ENCODE results near the gene ATP2B1. TPM values are rescaled to one million over a fixed set of nuclear protein-coding genes. Genes with fewer than 3 reads are reported as not detected.

The ATP2B1 gene
- total RNA-seq, 1 donor from 2014 or later: 10.7 TPM

DNA sequence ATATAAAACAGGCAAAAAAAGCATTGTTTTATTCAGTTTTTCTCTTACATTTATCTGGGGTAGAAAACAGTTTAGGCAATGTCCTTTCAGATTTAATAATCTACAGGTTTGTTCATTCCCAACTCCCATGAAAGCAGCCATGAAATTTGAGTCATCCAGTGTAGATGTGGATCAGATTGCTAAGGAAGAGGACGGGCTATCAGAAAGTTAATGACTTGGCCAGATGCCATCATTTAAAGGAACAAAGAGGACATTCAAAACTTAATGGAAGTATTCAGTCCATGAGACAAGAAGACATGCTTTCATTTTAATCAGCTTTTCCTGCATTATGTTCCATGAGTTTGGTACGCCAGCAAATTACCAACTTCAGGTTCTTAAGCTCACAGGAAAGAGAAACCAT lies 151.7 kb downstream of the ATP2B1 start:
- H3K27ac ChIP-seq (replicated peaks): no peak overlapping the region
- H3K4me1 ChIP-seq: no peaks in the 10 kb centered on the region
- H3K27me3 ChIP-seq (ENCODE audit: low read depth): no peaks in the 10 kb centered on the region
- no peak overlapping the region for H3K4me3 ChIP-seq
- H3K36me3 ChIP-seq: no peaks in the 10 kb centered on the region
- TF ChIP-seq, protein P1, sequence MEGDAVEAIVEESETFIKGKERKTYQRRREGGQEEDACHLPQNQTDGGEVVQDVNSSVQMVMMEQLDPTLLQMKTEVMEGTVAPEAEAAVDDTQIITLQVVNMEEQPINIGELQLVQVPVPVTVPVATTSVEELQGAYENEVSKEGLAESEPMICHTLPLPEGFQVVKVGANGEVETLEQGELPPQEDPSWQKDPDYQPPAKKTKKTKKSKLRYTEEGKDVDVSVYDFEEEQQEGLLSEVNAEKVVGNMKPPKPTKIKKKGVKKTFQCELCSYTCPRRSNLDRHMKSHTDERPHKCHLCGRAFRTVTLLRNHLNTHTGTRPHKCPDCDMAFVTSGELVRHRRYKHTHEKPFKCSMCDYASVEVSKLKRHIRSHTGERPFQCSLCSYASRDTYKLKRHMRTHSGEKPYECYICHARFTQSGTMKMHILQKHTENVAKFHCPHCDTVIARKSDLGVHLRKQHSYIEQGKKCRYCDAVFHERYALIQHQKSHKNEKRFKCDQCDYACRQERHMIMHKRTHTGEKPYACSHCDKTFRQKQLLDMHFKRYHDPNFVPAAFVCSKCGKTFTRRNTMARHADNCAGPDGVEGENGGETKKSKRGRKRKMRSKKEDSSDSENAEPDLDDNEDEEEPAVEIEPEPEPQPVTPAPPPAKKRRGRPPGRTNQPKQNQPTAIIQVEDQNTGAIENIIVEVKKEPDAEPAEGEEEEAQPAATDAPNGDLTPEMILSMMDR (IDR thresholded peaks at IDR 0.05; ENCODE audit: borderline replicate concordance): no peak
- intact Hi-C loops (cut with micrococcal nuclease): no loop called here
- no peaks in the 10 kb centered on the region for H3K9me3 ChIP-seq (replicated peaks)
- DNase-seq: no peak

DNA sequence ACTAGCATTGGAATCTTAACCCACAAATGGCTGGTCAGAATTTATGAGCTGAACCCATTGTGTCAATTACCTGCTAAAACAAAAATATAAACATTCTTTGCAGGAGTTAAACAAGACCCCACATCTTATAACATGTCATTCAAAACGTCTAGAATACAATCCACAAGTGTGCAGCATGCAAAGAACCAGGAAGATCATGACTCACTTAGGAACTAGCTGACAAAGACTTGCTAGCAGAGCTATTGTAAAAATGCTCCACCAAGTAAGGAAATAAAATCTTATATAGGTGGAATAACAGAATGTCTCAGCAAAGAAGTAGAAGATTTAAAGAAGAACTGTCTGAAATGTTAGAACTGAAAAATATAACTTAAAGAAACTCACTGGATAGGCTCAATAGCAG lies 156.3 kb downstream of the ATP2B1 start:
- H3K36me3 ChIP-seq: no peaks in the 10 kb centered on the region
- H3K4me1 ChIP-seq: no peaks in the 10 kb centered on the region
- no peak for DNase-seq
- no peaks in the 10 kb centered on the region for H3K27me3 ChIP-seq (ENCODE audit: low read depth)
- TF ChIP-seq, protein P1 (IDR thresholded peaks at IDR 0.05; ENCODE audit: borderline replicate concordance): no peak
- intact Hi-C loops (cut with micrococcal nuclease): no loop called here
- no peak overlapping the region for H3K27ac ChIP-seq (replicated peaks)
- no peaks in the 10 kb centered on the region for H3K9me3 ChIP-seq (replicated peaks)
- H3K4me3 ChIP-seq: no peak overlapping the region

DNA sequence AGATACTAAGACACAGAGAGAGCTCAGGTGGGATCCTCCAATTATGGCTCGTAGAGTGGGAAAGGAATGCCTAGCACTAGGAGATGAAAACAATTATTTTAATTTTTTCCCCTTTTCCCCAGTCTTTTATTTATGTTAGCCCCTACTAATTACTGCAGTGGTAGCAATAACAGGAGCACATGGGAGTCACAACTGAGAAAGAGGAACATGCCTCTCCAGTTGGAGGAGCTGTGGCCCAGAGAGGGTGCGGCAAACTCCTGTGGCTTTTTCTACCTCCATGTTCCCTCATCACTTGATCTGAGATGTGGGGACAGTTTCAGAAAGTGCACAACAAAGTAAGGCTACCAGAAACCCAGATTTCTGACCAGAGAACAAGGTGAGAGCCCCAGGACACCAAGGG lies 156.9 kb downstream of the ATP2B1 start:
- Histone ChIP-seq H3K27me3 (ENCODE audit: low read depth) (no peaks in the 10 kb centered on the region), H3K9me3 (replicated peaks) (no peaks in the 10 kb centered on the region), H3K27ac (replicated peaks) (no peak overlapping the region), H3K36me3 (no peaks in the 10 kb centered on the region), H3K4me3 (no peak overlapping the region), H3K4me1 (no peaks in the 10 kb centered on the region)
- intact Hi-C loops (cut with micrococcal nuclease): no loop called here
- TF ChIP-seq, protein P1 (IDR thresholded peaks at IDR 0.05; ENCODE audit: borderline replicate concordance): no peak
- no peak for DNase-seq

DNA sequence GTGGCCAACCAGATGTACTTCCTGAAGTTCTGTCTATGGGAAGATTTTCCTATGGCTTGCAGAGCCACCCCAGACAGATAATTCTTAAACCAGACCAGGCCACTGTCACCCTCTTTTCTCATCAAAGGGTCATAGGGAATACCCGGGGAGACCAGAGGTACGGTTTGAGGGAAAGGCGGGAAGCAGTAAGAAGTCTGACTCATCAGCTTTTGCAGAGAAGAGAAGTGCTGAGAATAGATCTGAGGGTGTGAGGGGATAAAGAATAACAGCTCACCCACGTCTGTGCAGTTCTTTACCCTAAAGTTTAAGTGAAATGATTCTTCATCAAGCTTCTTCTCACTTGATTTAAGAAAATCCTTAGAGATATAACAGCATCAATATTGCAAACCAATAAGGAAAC lies 161.5 kb downstream of the ATP2B1 start:
- intact Hi-C loops (cut with micrococcal nuclease): loop anchor here (10.0 kb wide), 1 partner anchor 558 kb away; no protein-coding TSS in a partner anchor
- TF ChIP-seq, protein P1 (IDR thresholded peaks at IDR 0.05; ENCODE audit: borderline replicate concordance): no peak
- H3K9me3 ChIP-seq (replicated peaks): no peaks in the 10 kb centered on the region

DNA sequence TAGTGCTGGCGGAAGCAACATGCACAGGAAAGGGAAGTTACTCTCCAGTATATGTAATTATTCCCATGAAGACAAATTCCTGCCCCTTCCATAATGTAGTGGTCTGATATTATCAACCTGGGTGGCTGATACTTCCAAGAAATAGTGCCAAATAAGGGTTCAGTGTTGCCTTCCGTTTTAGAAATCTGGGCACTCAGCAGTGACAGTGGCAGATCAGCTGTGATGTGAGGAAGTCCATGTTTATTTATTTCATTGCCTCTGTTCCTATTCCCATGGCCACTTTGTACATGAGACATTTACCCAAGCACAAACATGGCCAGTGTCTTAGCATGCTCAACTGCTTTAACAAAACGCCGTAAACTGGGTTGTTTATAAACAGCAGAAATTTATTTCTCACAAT lies 162.5 kb downstream of the ATP2B1 start:
- no peak for DNase-seq
- peaks cover 32% of the 10 kb centered on the region for H3K4me1 ChIP-seq
- no peaks in the 10 kb centered on the region for H3K36me3 ChIP-seq
- no peaks in the 10 kb centered on the region for H3K9me3 ChIP-seq (replicated peaks)
- no peak overlapping the region for H3K4me3 ChIP-seq
- TF ChIP-seq, protein P1 (IDR thresholded peaks at IDR 0.05; ENCODE audit: borderline replicate concordance): no peak
- intact Hi-C loops (cut with micrococcal nuclease): loop anchor here (10.0 kb wide), 1 partner anchor 559 kb away; no protein-coding TSS in a partner anchor
- no peak overlapping the region for H3K27ac ChIP-seq (replicated peaks)
- no peaks in the 10 kb centered on the region for H3K27me3 ChIP-seq (ENCODE audit: low read depth)

More for the DNA sequence above, 161.5 kb downstream of the ATP2B1 start:
- Histone ChIP-seq H3K4me3 (no peak overlapping the region), H3K4me1 (peaks cover 32% of the 10 kb centered on the region), H3K27ac (replicated peaks) (no peak overlapping the region), H3K27me3 (ENCODE audit: low read depth) (no peaks in the 10 kb centered on the region), H3K36me3 (no peaks in the 10 kb centered on the region)
- DNase-seq: no peak

All from left ventricle myocardium inferior (tissue), 1 donor.